ENCODE results near the gene TMA7.

Gene TMA7

GRCh38 chr3:48431224-48432029 is 8.6 kb upstream of the TMA7 start:
- in situ Hi-C loops (cut with MboI; ENCODE audit: low pct_unique_long_range_greater_than_20kb, low sequenced_read_pairs, unreplicated experiment) = loop anchor here (10.0 kb wide), 1 partner anchor 237 kb away; no protein-coding TSS in a partner anchor
- no peak for DNase-seq (ENCODE audit: low spot score)

GRCh38 chr3:48432411-48433371 is 7.4 kb upstream of the TMA7 start:
- DNase-seq (ENCODE audit: low spot score) = no peak
- in situ Hi-C loops (cut with MboI; ENCODE audit: low pct_unique_long_range_greater_than_20kb, low sequenced_read_pairs, unreplicated experiment) = loop anchor here (10.0 kb wide), 1 partner anchor 238 kb away; no protein-coding TSS in a partner anchor
- TF ChIP-seq, protein P1, sequence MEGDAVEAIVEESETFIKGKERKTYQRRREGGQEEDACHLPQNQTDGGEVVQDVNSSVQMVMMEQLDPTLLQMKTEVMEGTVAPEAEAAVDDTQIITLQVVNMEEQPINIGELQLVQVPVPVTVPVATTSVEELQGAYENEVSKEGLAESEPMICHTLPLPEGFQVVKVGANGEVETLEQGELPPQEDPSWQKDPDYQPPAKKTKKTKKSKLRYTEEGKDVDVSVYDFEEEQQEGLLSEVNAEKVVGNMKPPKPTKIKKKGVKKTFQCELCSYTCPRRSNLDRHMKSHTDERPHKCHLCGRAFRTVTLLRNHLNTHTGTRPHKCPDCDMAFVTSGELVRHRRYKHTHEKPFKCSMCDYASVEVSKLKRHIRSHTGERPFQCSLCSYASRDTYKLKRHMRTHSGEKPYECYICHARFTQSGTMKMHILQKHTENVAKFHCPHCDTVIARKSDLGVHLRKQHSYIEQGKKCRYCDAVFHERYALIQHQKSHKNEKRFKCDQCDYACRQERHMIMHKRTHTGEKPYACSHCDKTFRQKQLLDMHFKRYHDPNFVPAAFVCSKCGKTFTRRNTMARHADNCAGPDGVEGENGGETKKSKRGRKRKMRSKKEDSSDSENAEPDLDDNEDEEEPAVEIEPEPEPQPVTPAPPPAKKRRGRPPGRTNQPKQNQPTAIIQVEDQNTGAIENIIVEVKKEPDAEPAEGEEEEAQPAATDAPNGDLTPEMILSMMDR (IDR thresholded peaks at IDR 0.05; ENCODE audit: extremely low read depth, insufficient read depth, missing control alignments) = peak; percentile 39

More at GRCh38 chr3:48431224-48432029, 8.6 kb upstream of the TMA7 start:
- TF ChIP-seq, protein P1 (IDR thresholded peaks at IDR 0.05; ENCODE audit: extremely low read depth, insufficient read depth, missing control alignments) = no peak

- DNase-seq (ENCODE audit: low spot score) = no peak
- TF ChIP-seq, protein P1 (IDR thresholded peaks at IDR 0.05; ENCODE audit: extremely low read depth, insufficient read depth, missing control alignments) = no peak
- in situ Hi-C loops (cut with MboI; ENCODE audit: low pct_unique_long_range_greater_than_20kb, low sequenced_read_pairs, unreplicated experiment) = loop anchor here (10.0 kb wide), 1 partner anchor 239 kb away; no protein-coding TSS in a partner anchor
Measured at GRCh38 chr3:48433472-48434118, 6.5 kb upstream of the TMA7 start.

DNA sequence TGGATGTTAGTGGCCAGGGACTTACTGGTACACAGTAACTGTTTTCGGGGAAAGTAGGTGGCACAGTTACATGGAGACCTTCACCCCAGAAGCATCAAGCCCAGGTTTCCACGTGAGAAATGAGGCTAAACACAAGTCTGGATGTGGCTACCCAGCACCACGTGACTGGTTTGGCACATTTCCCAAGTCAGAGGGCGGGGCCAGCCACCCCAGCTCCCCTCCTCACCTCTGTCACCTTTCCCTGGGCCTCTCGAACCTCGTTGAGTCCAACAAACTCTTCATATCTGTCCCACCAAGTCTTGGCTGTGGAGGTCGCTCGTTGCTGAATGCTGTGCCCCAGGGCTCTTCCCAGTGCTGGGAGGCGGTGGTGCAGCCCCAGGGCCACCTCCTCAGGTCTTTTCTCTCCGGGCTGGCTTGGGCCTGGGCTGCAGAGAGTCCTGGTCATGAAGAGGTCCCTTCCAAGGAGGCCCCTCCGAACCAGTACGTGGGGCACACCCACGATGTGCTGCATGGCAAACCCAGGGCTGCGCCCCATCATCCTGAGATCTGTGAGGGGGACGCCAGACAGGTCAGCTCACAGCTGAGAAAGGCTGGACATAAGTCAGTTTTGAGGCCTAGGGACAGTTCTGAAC is 5.3 kb upstream of the TMA7 start:
- DNase-seq (ENCODE audit: low spot score) = no peak
- TF ChIP-seq, protein P1 (IDR thresholded peaks at IDR 0.05; ENCODE audit: extremely low read depth, insufficient read depth, missing control alignments) = no peak
- in situ Hi-C loops (cut with MboI; ENCODE audit: low pct_unique_long_range_greater_than_20kb, low sequenced_read_pairs, unreplicated experiment) = loop anchor here (10.0 kb wide), 1 partner anchor 240 kb away; no protein-coding TSS in a partner anchor

DNA sequence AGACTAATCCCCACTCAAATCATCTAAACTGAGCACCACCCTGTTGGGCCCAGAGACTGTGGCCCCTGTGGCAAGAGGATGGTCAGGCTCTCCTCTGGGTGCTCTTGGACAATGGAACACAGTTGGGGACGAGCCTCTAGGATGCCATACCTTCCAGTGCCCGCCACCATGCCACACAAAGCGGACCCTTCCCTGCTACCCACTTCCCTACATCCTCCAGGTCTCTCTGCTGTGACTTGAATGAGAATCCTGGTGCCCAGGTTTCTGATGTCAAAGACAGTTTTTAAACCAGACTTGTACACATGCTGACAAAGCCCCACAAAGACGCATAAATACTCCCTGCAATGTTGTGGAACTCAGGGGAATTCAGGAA is 4.8 kb upstream of the TMA7 start:
- TF ChIP-seq, protein P1 (IDR thresholded peaks at IDR 0.05; ENCODE audit: extremely low read depth, insufficient read depth, missing control alignments) = no peak
- in situ Hi-C loops (cut with MboI; ENCODE audit: low pct_unique_long_range_greater_than_20kb, low sequenced_read_pairs, unreplicated experiment) = loop anchor here (10.0 kb wide), 1 partner anchor 240 kb away; no protein-coding TSS in a partner anchor
- peak; percentile 8 for DNase-seq (ENCODE audit: low spot score)

Measured in GM13977 (cell line).